Omental fat pad (tissue), 4 donors: ENCODE results near the gene TTC39B. TPM values are rescaled to one million over a fixed set of nuclear protein-coding genes. Genes with fewer than 3 reads are reported as not detected.

Source experiments
- ATAC-seq: fragments of 150-250 bp; one replicate; pipeline ENCODE4 v1.9.1; 2016; ENCODE audit warnings: mild to moderate bottlenecking, moderate library complexity; ENCODE audit not compliant: low FRiP score
- DNase-seq: peaks from one replicate; pipeline ENCODE4 v3.0.0-alpha.2; 2019; ENCODE audit warnings: low spot score
- CTCF ChIP-seq, 3 donors: fragments of 450-650 bp; IDR thresholded peaks; one replicate each; pipeline ENCODE4 v1.5.1; 2016 to 2017; ENCODE audit warnings: antibody characterized with exemption in 3 of 3, mild to moderate bottlenecking in 3 of 3, moderate library complexity in 2 of 3
- total RNA-seq, 4 donors: library from RNA; depleted of rRNA; stranded (reverse); fragments of >200 nt; gene quantifications; one replicate each; pipeline ENCODE4 v1.1.0, GENCODE V29; 2016

Gene TTC39B
- total RNA-seq, 4 donors from 2014 or later: 3.7 to 12.6 (median 5.3) TPM

GRCh38 chr9:15249981-15250380 lies 57.0 kb downstream of the TTC39B start:
- ATAC-seq (no peak), DNase-seq (no peak)
- no peak for TF ChIP-seq CTCF (IDR thresholded peaks at IDR 0.05)

GRCh38 chr9:15249042-15249818 lies 57.8 kb downstream of the TTC39B start:
- no peak for TF ChIP-seq CTCF (IDR thresholded peaks at IDR 0.05)
- DNase-seq: no peak
- no peak for ATAC-seq

- DNase-seq (no peak), ATAC-seq (no peak)
- TF ChIP-seq CTCF (IDR thresholded peaks at IDR 0.05): no peak
Observed at GRCh38 chr9:15248621-15249020, 58.4 kb downstream of the TTC39B start.

- DNase-seq (no peak), ATAC-seq (no peak)
- TF ChIP-seq CTCF (IDR thresholded peaks at IDR 0.05): no peak
Observed at GRCh38 chr9:15248081-15248480, 58.9 kb downstream of the TTC39B start.

- ATAC-seq (no peak), DNase-seq (no peak)
- no peak for TF ChIP-seq CTCF (IDR thresholded peaks at IDR 0.05)
Observed at GRCh38 chr9:15246708-15247107, 60.3 kb downstream of the TTC39B start.

- DNase-seq: no peak
- ATAC-seq: no peak
- no peak for TF ChIP-seq CTCF (IDR thresholded peaks at IDR 0.05)
Observed at GRCh38 chr9:15246243-15246642, 60.8 kb downstream of the TTC39B start.

- DNase-seq: no peak
- no peak for ATAC-seq
Observed at GRCh38 chr9:15244001-15244441, 63.0 kb downstream of the TTC39B start.

More at GRCh38 chr9:15244001-15244441, 63.0 kb downstream of the TTC39B start:
- TF ChIP-seq CTCF (IDR thresholded peaks at IDR 0.05): no peak
